WI38 (cell line): ENCODE data around the gene LMF2.

ENCODE experiments used
- H3K4me3 ChIP-seq: 2 replicates; pipeline ENCODE4 v1.5.1; 2011; ENCODE audit warnings: low read depth, mild to moderate bottlenecking, control low read depth, low read length
- TF ChIP-seq, protein P1 (sequence below): IDR thresholded peaks from 2 replicates; pipeline ENCODE4 v1.5.1; 2012; ENCODE audit warnings: low read depth, mild to moderate bottlenecking, control low read depth, low read length

Gene LMF2

DNA sequence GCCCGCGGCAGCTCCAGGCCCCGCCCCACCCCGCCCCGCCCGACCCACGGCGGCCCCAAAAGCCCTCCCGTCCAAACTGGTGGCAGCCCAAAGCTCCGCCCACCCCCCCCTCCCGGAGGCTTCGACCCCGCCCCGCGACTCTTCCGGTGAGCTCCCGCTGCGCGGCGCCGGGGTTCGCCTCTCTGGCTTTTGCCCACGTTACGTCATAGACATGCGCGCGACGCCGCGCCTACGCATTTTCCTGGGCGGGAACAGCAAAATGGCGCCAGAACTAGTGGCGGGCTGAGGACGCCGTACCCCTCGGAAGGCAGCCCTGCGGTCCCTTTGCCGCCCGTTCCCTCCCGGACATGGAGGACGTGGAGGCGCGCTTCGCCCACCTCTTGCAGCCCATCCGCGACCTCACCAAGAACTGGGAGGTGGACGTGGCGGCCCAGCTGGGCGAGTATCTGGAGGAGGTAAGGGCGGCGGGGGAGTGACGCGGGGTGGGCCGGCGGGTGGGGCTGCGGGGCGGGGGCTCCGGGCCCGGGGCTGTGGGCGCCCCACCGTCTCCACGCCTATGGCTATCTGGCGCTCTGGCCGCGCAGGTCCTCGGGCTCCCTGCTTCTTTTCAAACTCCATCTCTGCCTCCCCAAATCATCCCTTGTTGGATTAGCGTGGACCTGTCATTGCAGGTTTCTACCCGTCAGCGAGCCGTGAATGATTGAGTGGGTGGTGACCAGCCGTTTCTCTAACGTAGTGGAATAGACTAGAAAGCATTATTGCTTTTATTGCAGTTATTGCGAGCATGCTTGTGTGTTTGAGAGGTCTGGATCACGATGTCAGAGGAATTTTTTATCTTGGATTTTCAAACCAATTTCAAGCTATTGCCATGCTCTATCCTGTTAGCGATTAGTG, 736 bp upstream of the LMF2 start, which contains the start of gene NCAPH2:
TSS of gene NCAPH2 (plus strand) at position 234 of the 894 bp plus-strand sequence. CDS start at position 348, 114 bp downstream.
- TF ChIP-seq, protein P1, sequence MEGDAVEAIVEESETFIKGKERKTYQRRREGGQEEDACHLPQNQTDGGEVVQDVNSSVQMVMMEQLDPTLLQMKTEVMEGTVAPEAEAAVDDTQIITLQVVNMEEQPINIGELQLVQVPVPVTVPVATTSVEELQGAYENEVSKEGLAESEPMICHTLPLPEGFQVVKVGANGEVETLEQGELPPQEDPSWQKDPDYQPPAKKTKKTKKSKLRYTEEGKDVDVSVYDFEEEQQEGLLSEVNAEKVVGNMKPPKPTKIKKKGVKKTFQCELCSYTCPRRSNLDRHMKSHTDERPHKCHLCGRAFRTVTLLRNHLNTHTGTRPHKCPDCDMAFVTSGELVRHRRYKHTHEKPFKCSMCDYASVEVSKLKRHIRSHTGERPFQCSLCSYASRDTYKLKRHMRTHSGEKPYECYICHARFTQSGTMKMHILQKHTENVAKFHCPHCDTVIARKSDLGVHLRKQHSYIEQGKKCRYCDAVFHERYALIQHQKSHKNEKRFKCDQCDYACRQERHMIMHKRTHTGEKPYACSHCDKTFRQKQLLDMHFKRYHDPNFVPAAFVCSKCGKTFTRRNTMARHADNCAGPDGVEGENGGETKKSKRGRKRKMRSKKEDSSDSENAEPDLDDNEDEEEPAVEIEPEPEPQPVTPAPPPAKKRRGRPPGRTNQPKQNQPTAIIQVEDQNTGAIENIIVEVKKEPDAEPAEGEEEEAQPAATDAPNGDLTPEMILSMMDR = no peak
- H3K4me3 ChIP-seq = peak within 1 kb of the TSS; percentile 98

DNA sequence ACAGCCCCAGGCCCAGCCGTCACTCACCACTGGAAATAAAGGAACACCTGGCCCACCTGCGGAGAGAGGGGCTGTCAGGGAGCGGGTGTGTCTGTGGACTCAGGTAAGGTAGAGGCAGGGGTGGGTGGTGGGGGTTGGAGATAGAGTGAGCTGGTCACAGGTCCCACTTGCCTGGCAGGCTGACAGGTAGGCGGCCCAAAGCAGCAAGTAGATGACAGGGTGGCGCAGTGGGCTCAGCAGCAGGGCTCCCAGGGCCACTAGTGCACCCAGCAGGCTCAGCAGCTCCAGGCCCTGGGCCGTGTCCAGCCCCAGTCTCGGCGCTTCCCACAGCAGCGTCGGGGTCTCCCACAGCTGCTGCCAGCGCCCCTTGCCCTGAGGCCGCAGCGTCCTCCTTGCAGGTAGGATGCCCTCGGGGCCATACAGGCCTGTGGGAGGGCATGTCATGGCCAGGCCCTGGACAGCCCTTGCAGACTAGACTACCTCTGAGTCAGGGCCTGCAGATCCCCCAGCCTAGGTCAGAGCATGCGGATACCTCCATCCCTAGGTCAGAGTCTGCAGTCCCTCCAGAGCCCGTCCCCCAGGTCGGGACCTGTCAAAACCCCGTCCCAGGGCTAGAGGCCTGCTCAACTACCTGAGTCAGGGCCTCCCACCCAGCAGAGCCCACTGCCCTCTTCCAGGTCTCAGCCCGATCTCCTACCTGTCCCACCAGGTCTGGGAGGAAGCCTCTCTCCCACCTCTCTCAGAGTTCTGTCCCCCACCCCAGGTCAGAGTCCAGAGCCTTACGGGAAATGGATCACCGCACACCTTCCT, 686 bp downstream of the LMF2 start:
- H3K4me3 ChIP-seq = peak overlapping the region; percentile 98
- TF ChIP-seq, protein P1 = no peak

DNA sequence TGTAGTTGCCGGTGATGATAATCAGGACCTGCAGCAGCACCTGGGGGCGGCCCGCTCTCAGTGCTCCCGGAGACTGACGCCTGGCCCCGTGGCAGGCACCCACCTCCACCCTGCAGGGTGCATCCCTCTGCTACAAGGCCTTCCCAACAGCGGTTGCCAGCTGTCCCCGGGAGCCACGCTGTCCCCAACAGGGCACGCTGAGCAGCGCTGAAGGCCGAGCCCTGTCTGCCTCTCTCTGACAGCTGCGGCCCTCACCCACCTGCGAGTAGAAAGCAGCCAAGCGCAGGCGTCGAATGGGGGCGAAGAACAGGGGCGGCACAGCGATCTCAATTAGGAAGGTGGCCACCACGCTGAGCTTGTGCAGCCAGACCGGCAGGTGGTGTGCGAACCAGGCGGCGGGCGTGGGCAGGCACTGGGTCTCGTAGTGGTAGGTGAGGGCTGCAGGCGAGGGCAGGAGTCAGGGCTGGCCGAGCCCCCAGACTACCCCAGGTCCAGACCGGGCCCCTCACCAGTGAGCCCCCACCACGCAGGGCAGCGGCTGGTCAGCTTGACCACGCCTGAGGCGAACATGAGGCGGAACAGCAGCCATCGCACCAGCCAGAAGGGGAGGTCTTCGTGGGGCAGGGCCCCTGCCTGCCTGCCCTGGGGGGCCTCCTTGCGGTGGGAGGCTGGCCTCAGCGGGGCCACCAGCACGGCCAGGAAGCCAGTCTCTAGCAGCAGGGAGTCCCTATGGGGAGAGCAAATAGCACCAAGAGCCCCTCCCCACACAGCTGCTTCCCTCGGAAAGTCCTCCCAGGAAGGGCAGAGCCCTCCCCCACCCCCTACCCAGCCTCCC, 1.5 kb downstream of the LMF2 start:
- H3K4me3 ChIP-seq = peak overlapping the region; percentile 98
- TF ChIP-seq, protein P1 = no peak

DNA sequence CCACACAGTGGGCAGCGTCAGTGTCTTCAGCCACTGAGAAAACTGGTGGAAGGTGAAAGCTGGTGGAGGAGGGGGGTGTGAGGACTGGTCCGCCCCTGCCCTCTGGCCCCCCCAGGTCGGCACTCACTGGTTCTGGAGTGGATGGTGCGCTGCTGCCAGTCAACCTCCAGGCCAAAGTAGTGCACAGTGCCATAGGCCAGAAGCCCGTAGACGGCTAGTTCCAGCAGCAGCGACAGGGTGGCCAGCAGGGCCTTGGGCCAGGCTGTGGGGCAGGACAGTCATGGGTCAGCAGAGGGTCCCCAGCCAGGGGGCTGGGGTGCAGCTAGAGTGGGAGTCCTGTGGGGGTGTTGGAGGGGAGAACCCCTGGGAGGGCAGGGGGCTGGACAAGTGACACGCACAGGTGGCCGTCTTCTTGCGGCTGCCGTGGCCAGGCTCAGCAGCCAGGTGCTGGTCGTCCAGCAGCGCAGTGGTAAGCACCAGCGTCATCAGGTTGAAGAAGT, 2.2 kb downstream of the LMF2 start:
- TF ChIP-seq, protein P1 = no peak
- no peak overlapping the region for H3K4me3 ChIP-seq

DNA sequence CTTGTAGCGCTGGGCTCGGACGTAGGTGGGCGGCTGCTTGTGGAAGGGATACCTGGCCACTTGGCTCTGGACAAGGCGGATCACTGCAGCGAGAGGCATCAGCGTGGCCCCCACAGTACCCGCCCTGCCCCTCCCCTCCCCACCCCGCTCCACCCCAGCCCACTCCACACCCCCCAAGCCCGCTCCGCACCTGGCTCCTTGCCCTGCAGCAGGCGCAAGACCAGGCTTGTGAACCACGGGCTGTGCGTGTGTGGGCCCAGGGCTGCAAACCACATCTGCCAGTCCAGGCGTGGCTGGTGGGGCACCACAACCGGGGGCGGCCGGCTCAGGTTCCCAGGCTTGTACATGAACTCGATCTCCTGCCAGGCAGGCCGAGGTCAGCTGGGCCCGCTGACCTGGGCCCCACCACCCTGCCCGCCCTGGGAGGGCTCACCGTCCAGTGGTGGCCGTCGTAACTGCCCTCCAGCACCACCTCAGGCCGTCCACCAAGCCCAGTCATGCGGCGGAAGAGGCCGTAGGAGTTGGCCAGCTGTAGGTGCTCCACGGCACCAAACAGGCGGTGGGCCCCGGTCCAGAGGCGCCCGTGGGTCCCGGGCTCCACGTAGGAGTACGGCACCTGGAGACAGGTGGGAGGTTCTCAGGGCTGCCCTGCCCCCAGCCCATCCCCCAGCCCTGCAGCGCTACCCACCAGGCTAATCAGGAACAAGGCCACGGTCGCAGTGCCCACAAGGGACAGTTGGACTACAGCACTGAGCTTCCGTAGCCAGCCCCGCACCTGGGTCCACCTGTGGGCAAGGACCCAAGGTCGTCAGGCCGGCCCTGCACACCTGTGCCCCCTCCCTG, 2.9 kb downstream of the LMF2 start:
- no peak overlapping the region for H3K4me3 ChIP-seq
- TF ChIP-seq, protein P1 = no peak
